HG03575 (cell line): ENCODE measurements around the gene PRELID3B.
A peak's percentile ranks its signal among the peaks of the same experiment; 100 is the strongest.
"Not testable (repeated sequence)": the region's sequence is repeated elsewhere in the genome, so short reads cannot be mapped to it uniquely, and the experiment has no call there.

ENCODE experiments used
- ATAC-seq: cut with Tn5 transposase; IDR thresholded peaks from one replicate; pipeline ENCODE4 v1.9.1; 2021; ENCODE audit not compliant: unreplicated experiment, insufficient number of reproducible peaks, low FRiP score; ENCODE audit errors: extremely low read depth

The PRELID3B gene

GRCh38 chr20:59014680-59015389 is 27.8 kb downstream of the PRELID3B start:
- ATAC-seq: no peak

- no peak for ATAC-seq
Measured at GRCh38 chr20:59013959-59014608, 28.5 kb downstream of the PRELID3B start.

GRCh38 chr20:59013031-59013951 is 29.3 kb downstream of the PRELID3B start:
- ATAC-seq: no peak

- ATAC-seq: not testable (repeated sequence)
Measured at GRCh38 chr20:59011874-59012157, 30.8 kb downstream of the PRELID3B start.

GRCh38 chr20:59010995-59011873 is 31.4 kb downstream of the PRELID3B start:
- ATAC-seq: no peak

- no peak for ATAC-seq
Measured at GRCh38 chr20:59010321-59010994, 32.1 kb downstream of the PRELID3B start.

- ATAC-seq: no peak
Measured at GRCh38 chr20:59008715-59009336, 33.8 kb downstream of the PRELID3B start.

GRCh38 chr20:59007665-59008511 is 34.7 kb downstream of the PRELID3B start:
- ATAC-seq: no peak

- ATAC-seq: no peak
Measured at GRCh38 chr20:59006864-59007664, 35.5 kb downstream of the PRELID3B start, which contains the start of gene CTSZ. Gene CTSZ (minus strand): TSS chr20:59007254. CDS start chr20:59007128, 126 bp downstream.

GRCh38 chr20:59006167-59006863 is 36.3 kb downstream of the PRELID3B start:
- ATAC-seq: no peak

GRCh38 chr20:59005523-59006166 is 36.9 kb downstream of the PRELID3B start:
- no peak for ATAC-seq

- peak; percentile 32 for ATAC-seq
Measured at GRCh38 chr20:59004763-59005522, 37.6 kb downstream of the PRELID3B start.

- no peak for ATAC-seq
Measured at GRCh38 chr20:59004493-59004762, 38.2 kb downstream of the PRELID3B start.

- ATAC-seq: no peak
Measured at GRCh38 chr20:59003836-59004492, 38.6 kb downstream of the PRELID3B start.
